HEK293T (cell line): ENCODE data around the gene ZNF618.

Source experiments
- CTCF ChIA-PET: fragments of 350-600 bp; formaldehyde crosslinking; extraction: SDS; loops from one replicate; lab custom pipeline; 2021; ENCODE audit warnings: antibody characterized with exemption, inconsistent platforms; lab: Yijun Ruan, JAX
- POLR2A ChIA-PET: fragments of 350-600 bp; formaldehyde crosslinking; extraction: SDS; loops from one replicate; lab custom pipeline; 2020; ENCODE audit warnings: antibody characterized with exemption, inconsistent platforms; lab: Yijun Ruan, JAX
- DNase-seq: peaks from one replicate; pipeline ENCODE4 v3.0.0; 2012; ENCODE audit warnings: mixed read lengths; ENCODE audit errors: extremely low spot score
- ARNT ChIP-seq: fragments of 450-650 bp; IDR thresholded peaks from 2 replicates; pipeline ENCODE4 v1.6.1; 2017; ENCODE audit warnings: mild to moderate bottlenecking
- BHLHE40 ChIP-seq: fragments of 450-650 bp; IDR thresholded peaks from 2 replicates; pipeline ENCODE4 v1.6.1; 2016; ENCODE audit warnings: mild to moderate bottlenecking, moderate library complexity, borderline replicate concordance
- CTBP1 ChIP-seq: fragments of 450-650 bp; IDR thresholded peaks from 2 replicates; pipeline ENCODE4 v1.6.1; 2016; ENCODE audit warnings: borderline replicate concordance
- ELF4 ChIP-seq: fragments of 450-650 bp; IDR thresholded peaks from 2 replicates; pipeline ENCODE4 v1.6.1; 2017; ENCODE audit warnings: antibody characterized with exemption
- FOXA1 ChIP-seq: fragments of 450-650 bp; IDR thresholded peaks from 2 replicates; pipeline ENCODE4 v1.6.1; 2016; ENCODE audit warnings: mild to moderate bottlenecking
- FOXK2 ChIP-seq: fragments of 450-650 bp; IDR thresholded peaks from 2 replicates; pipeline ENCODE4 v1.6.1; 2016; ENCODE audit warnings: mild to moderate bottlenecking
- FOXM1 ChIP-seq: fragments of 450-650 bp; IDR thresholded peaks from 2 replicates; pipeline ENCODE4 v1.6.1; 2017; ENCODE audit warnings: mild to moderate bottlenecking, borderline replicate concordance
- HDGF ChIP-seq: fragments of 450-650 bp; IDR thresholded peaks from 2 replicates; pipeline ENCODE4 v1.6.1; 2017; ENCODE audit warnings: antibody characterized with exemption, borderline replicate concordance
- L3MBTL2 ChIP-seq: fragments of 450-650 bp; conservative IDR thresholded peaks from 2 replicates; pipeline ENCODE4 v1.6.1; 2016; ENCODE audit warnings: mild to moderate bottlenecking
- LEF1 ChIP-seq: fragments of 450-650 bp; IDR thresholded peaks from 2 replicates; pipeline ENCODE4 v1.6.1; 2017; ENCODE audit warnings: mild to moderate bottlenecking, borderline replicate concordance
- NFRKB ChIP-seq: fragments of 450-650 bp; IDR thresholded peaks from 2 replicates; pipeline ENCODE4 v1.6.1; 2016; ENCODE audit warnings: mild to moderate bottlenecking, moderate library complexity
- SP1 ChIP-seq: fragments of 450-650 bp; IDR thresholded peaks from 2 replicates; pipeline ENCODE4 v1.6.1; 2017
- SUZ12 ChIP-seq: fragments of 450-650 bp; IDR thresholded peaks from 2 replicates; pipeline ENCODE4 v1.6.1; 2016; ENCODE audit warnings: mild to moderate bottlenecking
- TARDBP ChIP-seq: fragments of 450-650 bp; IDR thresholded peaks from 2 replicates; pipeline ENCODE4 v1.6.1; 2016
- ZNF384 ChIP-seq: fragments of 450-650 bp; IDR thresholded peaks from 2 replicates; pipeline ENCODE4 v1.6.1; 2016
- TF ChIP-seq, protein P1 (sequence below): fragments of 450-650 bp; IDR thresholded peaks from 2 replicates; pipeline ENCODE4 v1.6.1; 2016

ZNF618 gene

GRCh38 chr9:113854310-113854709 is 21.8 kb upstream of the ZNF618 start:
- CTCF ChIA-PET: no interaction called here
- no peak for TF ChIP-seq LEF1
- no peak for TF ChIP-seq HDGF
- TF ChIP-seq FOXM1: no peak
- TF ChIP-seq NFRKB: no peak
- no peak for TF ChIP-seq ZNF384
- TF ChIP-seq SUZ12: no peak
- TF ChIP-seq, protein P1, sequence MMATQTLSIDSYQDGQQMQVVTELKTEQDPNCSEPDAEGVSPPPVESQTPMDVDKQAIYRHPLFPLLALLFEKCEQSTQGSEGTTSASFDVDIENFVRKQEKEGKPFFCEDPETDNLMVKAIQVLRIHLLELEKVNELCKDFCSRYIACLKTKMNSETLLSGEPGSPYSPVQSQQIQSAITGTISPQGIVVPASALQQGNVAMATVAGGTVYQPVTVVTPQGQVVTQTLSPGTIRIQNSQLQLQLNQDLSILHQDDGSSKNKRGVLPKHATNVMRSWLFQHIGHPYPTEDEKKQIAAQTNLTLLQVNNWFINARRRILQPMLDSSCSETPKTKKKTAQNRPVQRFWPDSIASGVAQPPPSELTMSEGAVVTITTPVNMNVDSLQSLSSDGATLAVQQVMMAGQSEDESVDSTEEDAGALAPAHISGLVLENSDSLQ: no peak
- TF ChIP-seq CTBP1: no peak
- TF ChIP-seq FOXK2: no peak
- TF ChIP-seq ELF4: no peak
- no peak for TF ChIP-seq L3MBTL2
- no peak for TF ChIP-seq TARDBP
- no peak for TF ChIP-seq FOXA1
- TF ChIP-seq BHLHE40: no peak
- TF ChIP-seq ARNT: no peak
- POLR2A ChIA-PET: no interaction called here
- no peak for DNase-seq

- POLR2A ChIA-PET: no interaction called here
- CTCF ChIA-PET: no interaction called here
- no peak for DNase-seq
- no peak for TF ChIP-seq ZNF384
- TF ChIP-seq ARNT: no peak
- TF ChIP-seq ELF4: no peak
- no peak for TF ChIP-seq LEF1
- TF ChIP-seq TARDBP: no peak
- no peak for TF ChIP-seq SP1
- no peak for TF ChIP-seq SUZ12
- TF ChIP-seq, protein P1: no peak
- no peak for TF ChIP-seq CTBP1
- TF ChIP-seq L3MBTL2: no peak
- TF ChIP-seq NFRKB: no peak
- TF ChIP-seq BHLHE40: no peak
- no peak for TF ChIP-seq FOXA1
- no peak for TF ChIP-seq HDGF
- TF ChIP-seq FOXK2: no peak
Measured at GRCh38 chr9:113857875-113858274, 18.2 kb upstream of the ZNF618 start.

DNA sequence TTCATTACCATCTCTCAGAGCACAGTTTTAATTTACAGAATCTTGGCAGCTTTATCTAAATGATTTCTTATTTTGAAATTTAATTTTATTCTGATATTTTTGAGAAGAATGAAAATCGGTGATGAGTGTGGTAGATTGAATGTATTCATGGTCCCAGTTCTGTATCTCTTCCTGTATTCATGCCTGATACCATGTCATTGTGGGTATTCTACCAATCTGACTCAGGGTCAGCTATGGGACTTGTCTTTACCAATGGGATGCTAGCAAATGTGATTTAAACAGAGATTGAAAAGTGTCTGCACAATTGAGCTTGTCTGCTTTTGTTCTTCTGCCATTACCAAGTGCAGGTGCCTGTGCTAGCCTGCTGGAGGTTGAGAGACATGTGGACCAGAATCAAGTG is 17.8 kb upstream of the ZNF618 start:
- no peak for TF ChIP-seq TARDBP
- no peak for TF ChIP-seq LEF1
- no peak for TF ChIP-seq BHLHE40
- no peak for TF ChIP-seq ARNT
- no peak for TF ChIP-seq FOXM1
- no peak for TF ChIP-seq ELF4
- TF ChIP-seq SP1: no peak
- TF ChIP-seq FOXA1: no peak
- TF ChIP-seq FOXK2: no peak
- TF ChIP-seq CTBP1: no peak
- TF ChIP-seq, protein P1: no peak
- TF ChIP-seq SUZ12: no peak
- TF ChIP-seq HDGF: no peak
- TF ChIP-seq L3MBTL2: no peak
- TF ChIP-seq ZNF384: no peak
- no peak for TF ChIP-seq NFRKB
- no peak for DNase-seq
- POLR2A ChIA-PET: no interaction called here
- CTCF ChIA-PET: no interaction called here

- CTCF ChIA-PET: no interaction called here
- POLR2A ChIA-PET: no interaction called here
- DNase-seq: no peak
- TF ChIP-seq ELF4 (no peak), BHLHE40 (no peak), ARNT (no peak), FOXK2 (no peak)
Measured at GRCh38 chr9:113863345-113863744, 12.8 kb upstream of the ZNF618 start.

GRCh38 chr9:113868501-113868900 is 7.6 kb upstream of the ZNF618 start:
- ChIA-PET CTCF (no interaction called here), POLR2A (no interaction called here)
- DNase-seq: no peak
- TF ChIP-seq TARDBP (no peak), CTBP1 (no peak), L3MBTL2 (no peak), ARNT (no peak), BHLHE40 (no peak), SUZ12 (no peak), FOXM1 (no peak)
- TF ChIP-seq, protein P1: no peak

DNA sequence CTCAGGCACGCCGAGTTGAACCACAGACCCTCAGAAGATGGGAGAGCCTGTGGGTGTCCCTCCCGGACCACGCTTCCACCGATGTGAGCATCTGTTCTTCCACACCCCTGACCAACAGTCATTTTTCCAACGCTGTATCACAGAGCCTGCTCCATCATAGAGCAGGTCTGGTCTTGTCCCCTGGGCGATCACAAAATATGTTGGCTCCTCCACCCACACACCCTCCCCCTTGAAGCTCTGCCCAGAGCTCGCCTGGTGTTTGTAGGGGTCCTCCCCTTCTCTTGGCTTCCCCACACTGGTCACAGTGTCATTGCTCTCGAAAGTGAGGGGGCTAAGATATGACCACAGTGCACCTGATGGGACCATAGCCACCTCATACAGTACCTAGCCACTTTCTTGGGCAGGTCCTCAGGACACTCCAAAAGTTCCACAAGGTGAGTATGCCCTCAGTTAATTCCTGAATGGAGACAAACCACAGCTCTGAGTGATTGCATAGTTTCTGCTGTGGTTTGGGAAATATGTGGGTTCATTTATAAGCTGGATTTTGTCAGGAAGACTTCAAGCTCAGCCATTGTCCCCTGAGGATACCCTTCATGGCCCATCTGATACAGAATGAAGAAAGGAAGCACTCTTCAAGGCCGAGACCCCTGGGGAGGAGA is 3.5 kb upstream of the ZNF618 start:
- POLR2A ChIA-PET: no interaction called here
- TF ChIP-seq HDGF: no peak
- TF ChIP-seq CTBP1: no peak
- TF ChIP-seq FOXA1: no peak
- TF ChIP-seq BHLHE40: no peak
- no peak for TF ChIP-seq NFRKB
- no peak for TF ChIP-seq SP1
- TF ChIP-seq FOXM1: no peak
- TF ChIP-seq TARDBP: no peak
- TF ChIP-seq, protein P1: no peak
- no peak for TF ChIP-seq ELF4
- no peak for TF ChIP-seq ZNF384
- no peak for TF ChIP-seq SUZ12
- no peak for DNase-seq
- CTCF ChIA-PET: no interaction called here
